HG03469 (cell line): ENCODE data around the gene PADI2.

ENCODE experiments used
- ATAC-seq: cut with Tn5 transposase; IDR thresholded peaks from one replicate; pipeline ENCODE4 v1.9.1; 2021; ENCODE audit warnings: mild to moderate bottlenecking, moderate library complexity, moderate number of reproducible peaks; ENCODE audit not compliant: unreplicated experiment

PADI2 gene

DNA sequence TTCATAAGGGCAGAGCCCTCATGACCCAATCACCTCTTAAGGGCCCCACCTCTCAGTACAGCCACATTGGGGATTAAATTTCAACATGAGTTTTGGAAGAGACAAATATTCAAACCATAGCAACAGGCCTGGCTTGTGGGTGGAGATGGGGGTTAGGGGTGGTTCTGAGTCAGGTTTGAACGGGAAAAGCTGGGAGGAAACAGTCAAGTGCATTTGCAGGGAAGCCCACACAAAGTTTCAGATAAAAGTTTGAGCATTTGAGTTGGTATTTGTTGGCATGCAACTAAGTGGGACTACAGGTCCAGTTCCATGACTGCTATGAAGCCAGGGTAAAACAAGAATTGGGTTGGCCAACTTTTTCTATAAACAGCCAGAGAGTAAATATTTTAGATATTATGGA is 21.0 kb upstream of the PADI2 start:
- ATAC-seq: no peak

- ATAC-seq: no peak
These were observed 20.4 kb upstream of the PADI2 start for GRCh38 chr1:17139637-17140036.

DNA sequence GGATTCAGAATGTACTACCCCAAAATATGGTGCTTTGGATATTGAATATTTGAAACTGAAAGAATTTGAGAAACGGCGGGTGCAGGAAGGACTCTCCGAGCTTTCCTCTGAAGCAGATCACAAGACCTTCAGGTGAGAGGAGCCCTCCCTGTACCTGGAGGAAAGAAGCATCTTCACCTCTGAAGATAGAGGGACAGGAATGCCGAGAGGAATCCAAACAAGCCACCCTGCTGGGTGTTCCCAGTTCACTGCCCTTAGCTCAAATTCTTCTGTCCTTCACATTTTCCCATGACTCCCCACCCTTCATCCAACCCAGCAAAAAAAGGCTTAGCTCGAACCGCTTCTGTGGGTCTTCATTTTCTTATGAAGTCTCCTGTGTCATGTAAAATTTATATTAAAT is 18.2 kb upstream of the PADI2 start:
- no peak for ATAC-seq

- ATAC-seq: no peak
These were observed 17.7 kb upstream of the PADI2 start for GRCh38 chr1:17136936-17137335.

GRCh38 chr1:17136145-17136544 is 16.9 kb upstream of the PADI2 start:
- no peak for ATAC-seq

DNA sequence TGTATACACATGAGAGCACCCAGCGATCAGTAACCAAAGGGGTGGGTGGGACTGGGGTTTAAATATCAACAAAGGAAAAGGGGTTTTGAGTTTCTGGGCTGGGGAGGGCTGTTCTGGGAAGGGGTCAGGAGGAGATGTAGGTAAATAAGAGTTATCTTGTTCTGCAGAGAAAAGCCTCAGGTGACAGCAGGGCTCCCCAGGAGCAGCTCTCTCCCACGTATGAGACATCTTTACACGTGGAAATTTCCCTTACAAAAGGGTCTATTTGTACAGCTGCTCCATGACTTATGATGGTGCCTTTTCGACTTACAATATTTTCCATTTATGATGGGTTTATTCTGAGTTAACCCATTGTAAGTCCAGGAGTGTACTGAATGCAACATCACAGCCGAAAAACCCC is 16.3 kb upstream of the PADI2 start:
- ATAC-seq: no peak

DNA sequence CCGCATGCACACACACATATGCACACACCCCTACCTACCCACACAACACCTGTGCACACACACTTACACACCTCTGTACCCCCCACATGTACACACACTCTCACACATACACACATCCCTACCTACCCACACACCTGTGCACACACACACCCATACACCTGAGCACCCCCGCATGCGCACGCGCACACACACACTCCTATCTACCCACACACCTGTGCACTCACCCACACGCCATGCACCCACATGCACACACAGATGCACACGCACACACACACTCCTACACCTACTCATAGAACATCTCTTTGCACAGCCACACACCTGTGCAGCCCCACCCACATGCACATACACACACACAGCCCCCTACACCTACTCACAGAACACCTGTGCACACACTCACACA is 15.5 kb upstream of the PADI2 start:
- no peak for ATAC-seq

DNA sequence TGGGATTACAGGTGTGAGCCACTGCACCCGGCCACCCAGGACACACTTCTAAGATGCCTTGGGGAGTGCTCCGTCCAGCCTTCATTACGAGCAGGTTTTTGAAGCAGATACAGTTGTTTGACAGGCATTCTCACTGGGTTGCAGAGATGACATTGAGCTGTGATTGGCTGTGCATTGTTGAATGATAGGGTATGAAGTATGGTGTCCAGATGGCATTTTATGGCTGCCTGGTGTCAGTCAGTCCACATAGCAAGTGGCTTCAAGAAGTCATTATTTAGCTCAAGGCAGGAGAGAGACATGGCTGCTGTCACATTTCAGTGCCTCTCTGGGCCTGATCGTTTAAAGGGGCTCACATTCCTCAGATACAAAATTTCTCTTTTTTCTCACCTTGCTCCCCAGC is 14.8 kb upstream of the PADI2 start:
- no peak for ATAC-seq

- no peak for ATAC-seq
These were observed 10.9 kb upstream of the PADI2 start for GRCh38 chr1:17130138-17130635.

- no peak for ATAC-seq
These were observed 9.1 kb upstream of the PADI2 start for GRCh38 chr1:17128361-17128760.

DNA sequence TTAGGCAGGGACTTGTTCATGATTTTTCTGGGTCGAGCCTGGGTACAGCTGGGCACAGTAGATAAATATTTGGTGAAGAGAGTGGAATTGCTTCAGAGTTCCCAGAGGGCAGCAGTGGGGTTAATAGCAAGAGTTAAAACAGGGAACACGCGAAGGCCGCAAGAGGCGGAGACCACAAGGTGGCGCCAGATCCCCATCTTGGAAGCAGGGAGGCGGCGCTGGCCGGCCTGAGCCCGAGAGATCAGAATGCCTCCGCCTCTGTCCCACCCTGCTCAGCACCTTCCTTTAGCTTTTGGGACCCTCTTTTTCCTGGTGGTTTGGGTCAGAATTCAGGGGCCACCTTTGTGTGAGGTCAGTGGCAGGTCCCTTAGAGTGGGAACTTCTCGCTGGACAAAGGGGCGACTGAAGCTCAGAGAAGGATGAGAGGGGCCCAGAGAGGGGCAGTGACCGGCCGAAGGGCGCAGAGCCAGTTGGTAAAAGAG is 6.5 kb upstream of the PADI2 start:
- ATAC-seq: no peak

- no peak for ATAC-seq
These were observed 4.2 kb upstream of the PADI2 start for GRCh38 chr1:17123196-17124045.

GRCh38 chr1:17122521-17123164 is 3.4 kb upstream of the PADI2 start:
- ATAC-seq: no peak

- ATAC-seq: no peak
These were observed 2.6 kb upstream of the PADI2 start for GRCh38 chr1:17121881-17122280.

- ATAC-seq: no peak
These were observed 1.9 kb upstream of the PADI2 start for GRCh38 chr1:17120962-17121837.

GRCh38 chr1:17120481-17120877 is 1.2 kb upstream of the PADI2 start:
- no peak for ATAC-seq

DNA sequence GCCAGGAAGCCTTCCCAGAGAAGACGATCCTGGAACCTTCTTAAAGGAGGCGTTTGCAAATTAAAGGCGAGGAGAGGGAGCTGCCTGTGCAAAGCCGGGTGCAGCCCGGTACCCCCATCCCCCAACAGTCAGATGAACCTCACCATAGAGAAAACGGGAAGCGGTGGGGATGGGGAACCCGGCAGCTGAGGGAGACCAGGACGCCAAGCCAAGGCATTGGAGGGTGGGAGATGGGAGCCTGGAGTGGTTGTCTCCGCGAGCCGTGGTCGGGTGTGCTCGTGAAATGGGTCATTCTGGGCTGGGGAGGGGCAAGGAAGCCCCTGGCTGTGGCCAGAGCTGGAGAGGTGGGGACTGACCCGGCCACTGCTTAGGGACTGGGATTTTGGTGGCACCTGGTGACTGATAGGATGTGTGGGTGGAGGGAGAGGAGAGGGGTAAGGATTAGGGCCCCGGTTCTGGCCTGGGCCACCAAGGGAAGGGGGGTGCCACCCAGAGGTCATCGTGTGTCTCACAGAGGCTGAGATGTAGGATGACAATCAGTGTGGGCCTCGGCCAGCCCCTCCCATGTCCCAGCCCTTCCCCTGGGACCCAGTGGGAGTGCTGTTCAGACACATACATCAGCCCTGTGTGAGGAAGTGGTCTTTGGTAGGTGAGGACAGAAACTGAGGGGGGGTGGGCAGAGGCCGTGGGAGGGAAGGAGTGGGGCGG is 676 bp upstream of the PADI2 start:
- ATAC-seq: no peak

- ATAC-seq: no peak
These were observed 560 bp downstream of the PADI2 start for GRCh38 chr1:17118706-17119075.

- ATAC-seq: no peak
These were observed 983 bp downstream of the PADI2 start for GRCh38 chr1:17118268-17118667.

DNA sequence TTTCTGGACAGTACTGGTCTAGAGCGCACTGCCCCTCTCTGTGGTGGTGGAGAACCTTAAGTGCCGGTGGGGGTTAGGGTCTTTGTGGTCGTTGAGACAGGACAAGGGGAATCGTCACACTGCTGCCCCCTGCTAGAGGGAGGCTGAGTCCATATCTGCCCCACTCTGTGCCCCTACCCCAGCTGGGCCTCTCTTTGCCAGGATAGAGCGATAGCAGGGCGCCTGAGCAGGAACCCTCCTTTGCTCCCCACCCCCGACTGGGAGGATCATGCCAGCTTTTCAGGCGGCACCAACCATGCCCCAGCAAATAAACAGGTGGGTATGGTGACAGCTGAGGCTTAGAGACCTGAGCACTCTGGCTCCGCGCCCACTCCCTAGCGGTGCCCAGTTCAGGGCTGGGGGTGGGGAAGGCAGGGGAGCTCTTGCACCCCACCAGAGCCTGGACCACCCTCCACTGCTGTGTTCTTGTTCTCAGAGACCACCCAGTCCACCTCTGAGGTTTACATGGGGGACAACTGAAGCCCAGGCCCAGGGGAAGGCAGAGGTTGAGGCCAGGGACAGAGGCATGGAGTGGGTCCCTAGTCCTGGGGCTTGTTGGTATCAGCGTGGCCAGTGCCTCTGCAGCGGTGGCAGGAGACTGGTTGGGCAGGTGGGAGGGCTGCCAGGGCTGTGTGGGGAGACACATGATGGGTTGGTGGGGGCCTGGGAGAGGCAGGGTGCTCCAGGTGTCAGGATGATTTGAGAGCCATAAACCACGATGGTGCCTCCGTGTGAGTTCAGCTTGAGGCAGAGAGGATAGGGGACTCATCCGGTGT is 1.6 kb downstream of the PADI2 start:
- no peak for ATAC-seq
